ENCODE data around the gene CEP95.

CEP95 gene

DNA sequence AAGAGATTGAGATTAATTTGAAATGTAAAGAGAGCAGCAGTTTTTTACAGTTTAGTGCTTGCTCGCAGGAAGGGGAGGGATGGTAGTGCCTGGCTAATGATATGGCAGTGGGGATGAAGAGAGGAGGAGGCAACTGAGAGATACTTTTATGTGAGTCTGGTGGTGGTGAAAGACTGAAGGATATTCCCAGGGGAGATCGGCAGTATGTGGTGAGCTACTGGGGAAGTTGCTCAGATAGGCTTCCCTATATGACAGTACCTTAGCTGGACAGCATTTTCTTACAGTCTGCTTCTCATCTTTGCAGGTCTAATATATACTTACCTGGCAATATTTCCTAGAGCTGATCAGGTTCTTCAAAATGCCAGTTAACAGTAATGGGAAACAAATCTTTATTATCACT, 8.6 kb downstream of the CEP95 start:
- Histone ChIP-seq H3K4me3 (ENCODE audit: low read depth in 1 of 2, low read length in 2 of 2) (no peak overlapping the region), H3K27ac (ENCODE audit: low read depth, low read length) (no peak overlapping the region), H3K27me3 (ENCODE audit: control insufficient read depth in 1 of 2, insufficient read depth in 2 of 2, low read length in 2 of 2) (no peaks in the 10 kb centered on the region), H3K36me3 (ENCODE audit: control insufficient read depth in 1 of 2, insufficient read depth in 2 of 2, low read length in 2 of 2) (peaks cover 39 to 84% of the 10 kb centered on the region in 2 donors), H3K9ac (ENCODE audit: low read depth in 1 of 2, low read length in 2 of 2) (no peak overlapping the region), H3K9me3 (ENCODE audit: control insufficient read depth in 1 of 2, low read length in 2 of 2) (no peaks in the 10 kb centered on the region), H3K4me1 (ENCODE audit: control insufficient read depth in 1 of 2, insufficient read depth in 2 of 2, low read length in 2 of 2) (no peaks in the 10 kb centered on the region)

DNA sequence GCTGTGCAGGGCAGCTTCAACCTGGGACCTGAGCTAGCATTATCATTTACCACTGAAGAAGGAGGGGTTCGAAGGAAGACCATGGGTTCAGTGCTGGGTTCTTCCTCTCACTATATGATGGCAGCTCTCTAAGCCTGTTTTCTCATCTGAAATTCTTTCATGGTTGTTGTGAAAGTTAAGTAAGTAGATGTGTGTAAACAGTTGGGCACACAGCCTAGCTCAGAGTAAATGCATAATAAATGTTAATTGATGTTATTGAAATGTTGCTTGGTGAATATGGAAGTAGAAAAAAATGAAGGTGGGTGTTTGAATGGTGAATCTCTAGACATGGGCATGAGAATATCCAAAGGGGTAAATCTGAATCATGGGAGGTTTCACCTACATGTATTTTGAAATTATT, 9.1 kb downstream of the CEP95 start:
- Histone ChIP-seq H3K9me3 (ENCODE audit: control insufficient read depth in 1 of 2, low read length in 2 of 2) (no peaks in the 10 kb centered on the region), H3K36me3 (ENCODE audit: control insufficient read depth in 1 of 2, insufficient read depth in 2 of 2, low read length in 2 of 2) (peaks cover 39 to 84% of the 10 kb centered on the region in 2 donors), H3K4me3 (ENCODE audit: low read depth in 1 of 2, low read length in 2 of 2) (no peak overlapping the region), H3K4me1 (ENCODE audit: control insufficient read depth in 1 of 2, insufficient read depth in 2 of 2, low read length in 2 of 2) (no peaks in the 10 kb centered on the region), H3K27me3 (ENCODE audit: control insufficient read depth in 1 of 2, insufficient read depth in 2 of 2, low read length in 2 of 2) (no peaks in the 10 kb centered on the region), H3K27ac (ENCODE audit: low read depth, low read length) (no peak overlapping the region), H3K9ac (ENCODE audit: low read depth in 1 of 2, low read length in 2 of 2) (no peak overlapping the region)

- Histone ChIP-seq H3K4me1 (ENCODE audit: control insufficient read depth in 1 of 2, insufficient read depth in 2 of 2, low read length in 2 of 2) (no peaks in the 10 kb centered on the region), H3K27me3 (ENCODE audit: control insufficient read depth in 1 of 2, insufficient read depth in 2 of 2, low read length in 2 of 2) (no peaks in the 10 kb centered on the region), H3K9ac (ENCODE audit: low read depth in 1 of 2, low read length in 2 of 2) (no peak overlapping the region), H3K27ac (ENCODE audit: low read depth, low read length) (no peak overlapping the region), H3K9me3 (ENCODE audit: control insufficient read depth in 1 of 2, low read length in 2 of 2) (no peaks in the 10 kb centered on the region), H3K4me3 (ENCODE audit: low read depth in 1 of 2, low read length in 2 of 2) (no peak overlapping the region), H3K36me3 (ENCODE audit: control insufficient read depth in 1 of 2, insufficient read depth in 2 of 2, low read length in 2 of 2) (peaks cover 32 to 92% of the 10 kb centered on the region in 2 donors)
Observed at GRCh38 chr17:64519601-64520000, 12.8 kb downstream of the CEP95 start.

- no peak overlapping the region for H3K27ac ChIP-seq (ENCODE audit: low read depth, low read length)
- H3K9ac ChIP-seq (ENCODE audit: low read depth in 1 of 2, low read length in 2 of 2): no peak overlapping the region
- no peaks in the 10 kb centered on the region for H3K4me1 ChIP-seq (ENCODE audit: control insufficient read depth in 1 of 2, insufficient read depth in 2 of 2, low read length in 2 of 2)
- no peak overlapping the region for H3K4me3 ChIP-seq (ENCODE audit: low read depth in 1 of 2, low read length in 2 of 2)
- no peaks in the 10 kb centered on the region for H3K27me3 ChIP-seq (ENCODE audit: control insufficient read depth in 1 of 2, insufficient read depth in 2 of 2, low read length in 2 of 2)
- H3K36me3 ChIP-seq (ENCODE audit: control insufficient read depth in 1 of 2, insufficient read depth in 2 of 2, low read length in 2 of 2): peaks cover 26 to 86% of the 10 kb centered on the region in 2 donors
- H3K9me3 ChIP-seq (ENCODE audit: control insufficient read depth in 1 of 2, low read length in 2 of 2): no peaks in the 10 kb centered on the region
Observed at GRCh38 chr17:64520359-64520758, 13.6 kb downstream of the CEP95 start.

GRCh38 chr17:64527914-64528313, 21.1 kb downstream of the CEP95 start:
- Histone ChIP-seq H3K4me3 (ENCODE audit: low read depth in 1 of 2, low read length in 2 of 2) (no peak overlapping the region), H3K27me3 (ENCODE audit: control insufficient read depth in 1 of 2, insufficient read depth in 2 of 2, low read length in 2 of 2) (no peaks in the 10 kb centered on the region), H3K36me3 (ENCODE audit: control insufficient read depth in 1 of 2, insufficient read depth in 2 of 2, low read length in 2 of 2) (peaks cover 56 to 88% of the 10 kb centered on the region in 2 donors), H3K4me1 (ENCODE audit: control insufficient read depth in 1 of 2, insufficient read depth in 2 of 2, low read length in 2 of 2) (no peaks in the 10 kb centered on the region), H3K9me3 (ENCODE audit: control insufficient read depth in 1 of 2, low read length in 2 of 2) (no peaks in the 10 kb centered on the region), H3K9ac (ENCODE audit: low read depth in 1 of 2, low read length in 2 of 2) (no peak overlapping the region), H3K27ac (ENCODE audit: low read depth, low read length) (no peak overlapping the region)

DNA sequence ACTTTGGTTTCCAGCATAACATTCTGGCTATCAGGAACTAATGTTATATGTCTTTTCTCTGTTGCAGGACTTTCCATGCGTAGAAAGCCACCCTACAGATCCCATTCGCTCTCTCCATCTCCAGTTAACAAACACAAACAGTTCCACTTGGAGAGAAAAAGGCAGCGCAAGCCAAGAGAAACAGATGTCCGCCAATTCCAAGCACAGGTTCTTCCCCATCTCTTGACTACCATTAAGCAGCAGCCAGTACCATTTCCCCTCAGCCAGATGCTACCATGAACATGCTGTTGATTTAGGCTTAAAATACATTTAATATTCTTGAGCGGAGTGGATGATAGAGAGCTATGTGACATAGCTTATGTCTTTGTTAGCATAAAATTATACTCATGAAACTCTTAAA, 22.4 kb downstream of the CEP95 start:
- Histone ChIP-seq H3K4me1 (ENCODE audit: control insufficient read depth in 1 of 2, insufficient read depth in 2 of 2, low read length in 2 of 2) (no peaks in the 10 kb centered on the region), H3K36me3 (ENCODE audit: control insufficient read depth in 1 of 2, insufficient read depth in 2 of 2, low read length in 2 of 2) (peaks cover 62 to 90% of the 10 kb centered on the region in 2 donors), H3K27me3 (ENCODE audit: control insufficient read depth in 1 of 2, insufficient read depth in 2 of 2, low read length in 2 of 2) (no peaks in the 10 kb centered on the region), H3K9ac (ENCODE audit: low read depth in 1 of 2, low read length in 2 of 2) (no peak overlapping the region), H3K4me3 (ENCODE audit: low read depth in 1 of 2, low read length in 2 of 2) (no peak overlapping the region), H3K9me3 (ENCODE audit: control insufficient read depth in 1 of 2, low read length in 2 of 2) (no peaks in the 10 kb centered on the region), H3K27ac (ENCODE audit: low read depth, low read length) (no peak overlapping the region)

DNA sequence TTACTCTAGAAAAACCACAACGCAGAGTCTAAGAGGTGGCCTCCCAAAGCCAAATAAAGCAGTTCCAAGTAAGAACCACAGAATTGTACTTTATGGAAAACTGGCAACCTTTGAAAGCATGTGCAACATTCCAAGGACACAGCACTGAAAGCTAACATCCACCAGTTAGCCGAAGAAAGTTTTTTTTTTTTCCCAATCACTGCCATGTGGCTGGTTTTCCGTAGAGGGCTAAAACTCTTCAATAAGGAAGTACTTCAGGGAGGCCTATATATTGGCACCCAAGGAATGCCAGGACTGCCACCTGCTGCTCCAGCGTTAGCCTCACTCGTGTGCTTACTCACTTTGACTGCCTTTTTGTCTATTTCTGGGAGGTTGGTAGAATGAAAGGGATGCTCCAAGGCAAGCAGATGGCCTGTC, 25.2 kb downstream of the CEP95 start:
- Histone ChIP-seq H3K4me1 (ENCODE audit: control insufficient read depth in 1 of 2, insufficient read depth in 2 of 2, low read length in 2 of 2) (no peaks in the 10 kb centered on the region), H3K9me3 (ENCODE audit: control insufficient read depth in 1 of 2, low read length in 2 of 2) (no peaks in the 10 kb centered on the region), H3K9ac (ENCODE audit: low read depth in 1 of 2, low read length in 2 of 2) (no peak overlapping the region), H3K36me3 (ENCODE audit: control insufficient read depth in 1 of 2, insufficient read depth in 2 of 2, low read length in 2 of 2) (peaks cover 58 to 97% of the 10 kb centered on the region in 2 donors), H3K27ac (ENCODE audit: low read depth, low read length) (no peak overlapping the region), H3K27me3 (ENCODE audit: control insufficient read depth in 1 of 2, insufficient read depth in 2 of 2, low read length in 2 of 2) (no peaks in the 10 kb centered on the region), H3K4me3 (ENCODE audit: low read depth in 1 of 2, low read length in 2 of 2) (no peak overlapping the region)

DNA sequence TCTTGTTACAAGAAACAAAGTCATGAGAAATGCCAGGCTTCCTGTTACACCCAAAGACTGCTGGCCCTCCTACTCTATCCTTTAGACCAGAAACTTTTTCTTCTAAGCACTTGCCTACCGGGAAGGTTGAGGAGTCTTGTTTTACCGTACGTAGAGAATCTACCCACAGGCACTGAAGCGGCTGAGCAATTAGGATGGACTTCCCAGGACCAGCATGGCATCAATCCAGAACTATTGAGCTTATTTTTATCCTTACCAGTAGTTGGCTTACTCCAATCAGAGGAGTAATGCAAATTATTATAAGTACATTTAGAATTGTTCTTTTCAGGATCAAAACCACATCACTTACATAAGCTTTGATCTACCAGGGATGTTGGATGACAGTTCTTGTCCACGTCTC, 25.6 kb downstream of the CEP95 start:
- H3K27ac ChIP-seq (ENCODE audit: low read depth, low read length): no peak overlapping the region
- no peak overlapping the region for H3K9ac ChIP-seq (ENCODE audit: low read depth in 1 of 2, low read length in 2 of 2)
- no peaks in the 10 kb centered on the region for H3K9me3 ChIP-seq (ENCODE audit: control insufficient read depth in 1 of 2, low read length in 2 of 2)
- peaks cover 61 to 97% of the 10 kb centered on the region in 2 donors for H3K36me3 ChIP-seq (ENCODE audit: control insufficient read depth in 1 of 2, insufficient read depth in 2 of 2, low read length in 2 of 2)
- H3K4me1 ChIP-seq (ENCODE audit: control insufficient read depth in 1 of 2, insufficient read depth in 2 of 2, low read length in 2 of 2): no peaks in the 10 kb centered on the region
- no peaks in the 10 kb centered on the region for H3K27me3 ChIP-seq (ENCODE audit: control insufficient read depth in 1 of 2, insufficient read depth in 2 of 2, low read length in 2 of 2)
- H3K4me3 ChIP-seq (ENCODE audit: low read depth in 1 of 2, low read length in 2 of 2): no peak overlapping the region

DNA sequence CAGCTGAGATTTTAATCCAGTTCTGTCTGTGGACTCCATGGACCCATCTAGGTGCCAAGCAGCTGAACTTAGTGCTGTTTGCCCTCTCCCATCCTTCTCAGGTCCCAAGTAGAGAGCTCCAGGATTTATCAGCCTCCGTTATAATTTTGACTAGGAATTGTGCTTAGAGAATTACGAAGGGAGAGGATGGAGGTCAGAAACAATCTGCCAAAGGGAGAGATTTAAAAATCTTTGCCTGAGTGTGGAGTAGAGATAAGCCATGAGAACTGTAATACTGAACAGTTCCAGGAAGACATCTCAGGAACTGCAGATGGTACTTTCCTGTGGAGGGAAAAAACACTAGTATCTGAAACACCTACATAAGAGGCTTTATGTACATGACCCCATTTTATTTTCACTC, 27.0 kb downstream of the CEP95 start:
- H3K9me3 ChIP-seq (ENCODE audit: control insufficient read depth in 1 of 2, low read length in 2 of 2): no peaks in the 10 kb centered on the region
- no peak overlapping the region for H3K27ac ChIP-seq (ENCODE audit: low read depth, low read length)
- no peaks in the 10 kb centered on the region for H3K4me1 ChIP-seq (ENCODE audit: control insufficient read depth in 1 of 2, insufficient read depth in 2 of 2, low read length in 2 of 2)
- H3K9ac ChIP-seq (ENCODE audit: low read depth in 1 of 2, low read length in 2 of 2): no peak overlapping the region
- H3K4me3 ChIP-seq (ENCODE audit: low read depth in 1 of 2, low read length in 2 of 2): no peak overlapping the region
- H3K36me3 ChIP-seq (ENCODE audit: control insufficient read depth in 1 of 2, insufficient read depth in 2 of 2, low read length in 2 of 2): peaks cover 60 to 94% of the 10 kb centered on the region in 2 donors
- no peaks in the 10 kb centered on the region for H3K27me3 ChIP-seq (ENCODE audit: control insufficient read depth in 1 of 2, insufficient read depth in 2 of 2, low read length in 2 of 2)

GRCh38 chr17:64534187-64534586, 27.4 kb downstream of the CEP95 start:
- H3K9me3 ChIP-seq (ENCODE audit: control insufficient read depth in 1 of 2, low read length in 2 of 2): no peaks in the 10 kb centered on the region
- no peaks in the 10 kb centered on the region for H3K4me1 ChIP-seq (ENCODE audit: control insufficient read depth in 1 of 2, insufficient read depth in 2 of 2, low read length in 2 of 2)
- no peak overlapping the region for H3K4me3 ChIP-seq (ENCODE audit: low read depth in 1 of 2, low read length in 2 of 2)
- no peak overlapping the region for H3K9ac ChIP-seq (ENCODE audit: low read depth in 1 of 2, low read length in 2 of 2)
- no peak overlapping the region for H3K27ac ChIP-seq (ENCODE audit: low read depth, low read length)
- no peaks in the 10 kb centered on the region for H3K27me3 ChIP-seq (ENCODE audit: control insufficient read depth in 1 of 2, insufficient read depth in 2 of 2, low read length in 2 of 2)
- peaks cover 56 to 93% of the 10 kb centered on the region in 2 donors for H3K36me3 ChIP-seq (ENCODE audit: control insufficient read depth in 1 of 2, insufficient read depth in 2 of 2, low read length in 2 of 2)

- H3K27ac ChIP-seq (ENCODE audit: low read depth, low read length): no peak overlapping the region
Observed at GRCh38 chr17:64535357-64535756, 28.6 kb downstream of the CEP95 start.

More at GRCh38 chr17:64535357-64535756, 28.6 kb downstream of the CEP95 start:
- no peaks in the 10 kb centered on the region for H3K9me3 ChIP-seq (ENCODE audit: control insufficient read depth in 1 of 2, low read length in 2 of 2)
- no peak overlapping the region for H3K4me3 ChIP-seq (ENCODE audit: low read depth in 1 of 2, low read length in 2 of 2)
- H3K36me3 ChIP-seq (ENCODE audit: control insufficient read depth in 1 of 2, insufficient read depth in 2 of 2, low read length in 2 of 2): peaks cover 52 to 86% of the 10 kb centered on the region in 2 donors
- no peak overlapping the region for H3K9ac ChIP-seq (ENCODE audit: low read depth in 1 of 2, low read length in 2 of 2)
- H3K4me1 ChIP-seq (ENCODE audit: control insufficient read depth in 1 of 2, insufficient read depth in 2 of 2, low read length in 2 of 2): no peaks in the 10 kb centered on the region
- no peaks in the 10 kb centered on the region for H3K27me3 ChIP-seq (ENCODE audit: control insufficient read depth in 1 of 2, insufficient read depth in 2 of 2, low read length in 2 of 2)
